CD4-positive, alpha-beta T cell treated with Interleukin-21 for 1 hour (primary cell): ENCODE data around the gene MGLL.

ENCODE experiments used
- DNase-seq: peaks from one replicate; pipeline ENCODE4 v3.0.0-alpha.2; 2020

The MGLL gene

DNA sequence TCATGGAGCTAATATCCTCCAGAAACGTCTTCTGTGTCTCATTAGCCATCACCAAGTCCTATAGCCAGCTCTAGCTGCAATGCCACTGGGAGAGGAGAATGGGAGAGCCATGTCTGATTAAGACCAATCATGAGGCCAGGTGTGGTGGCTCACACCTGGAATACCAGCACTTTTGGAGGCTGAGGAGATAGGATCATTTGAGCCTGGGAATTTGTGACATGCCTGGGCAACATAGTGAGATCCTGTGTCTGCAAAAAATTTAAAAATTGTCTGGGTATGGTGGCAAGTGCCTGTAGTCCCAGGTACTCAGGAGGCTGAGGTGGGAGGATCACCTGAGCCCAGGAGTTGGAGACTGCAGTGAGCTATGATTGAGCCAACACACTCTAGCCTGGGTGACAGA is 13.1 kb downstream of the MGLL start:
- no peak for DNase-seq

DNA sequence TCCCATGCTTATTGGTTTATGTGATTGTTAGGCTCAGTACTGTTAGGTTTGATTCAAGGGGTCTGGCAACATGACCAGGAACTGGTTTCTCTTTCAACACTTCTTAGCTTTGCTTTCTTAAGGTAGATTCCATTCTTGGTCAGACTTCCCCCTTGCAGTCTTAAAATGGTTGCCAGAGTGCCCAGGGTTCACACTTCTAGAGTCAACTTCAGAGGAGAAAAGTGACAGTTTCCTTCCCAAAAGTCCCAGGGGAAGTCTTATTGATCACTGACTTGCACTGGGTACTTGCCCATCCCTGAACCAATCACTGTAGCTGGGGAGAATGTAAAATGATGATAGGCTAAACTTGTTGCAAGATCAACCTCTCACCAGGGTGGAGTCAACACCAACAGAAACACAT is 14.1 kb downstream of the MGLL start:
- DNase-seq: no peak

DNA sequence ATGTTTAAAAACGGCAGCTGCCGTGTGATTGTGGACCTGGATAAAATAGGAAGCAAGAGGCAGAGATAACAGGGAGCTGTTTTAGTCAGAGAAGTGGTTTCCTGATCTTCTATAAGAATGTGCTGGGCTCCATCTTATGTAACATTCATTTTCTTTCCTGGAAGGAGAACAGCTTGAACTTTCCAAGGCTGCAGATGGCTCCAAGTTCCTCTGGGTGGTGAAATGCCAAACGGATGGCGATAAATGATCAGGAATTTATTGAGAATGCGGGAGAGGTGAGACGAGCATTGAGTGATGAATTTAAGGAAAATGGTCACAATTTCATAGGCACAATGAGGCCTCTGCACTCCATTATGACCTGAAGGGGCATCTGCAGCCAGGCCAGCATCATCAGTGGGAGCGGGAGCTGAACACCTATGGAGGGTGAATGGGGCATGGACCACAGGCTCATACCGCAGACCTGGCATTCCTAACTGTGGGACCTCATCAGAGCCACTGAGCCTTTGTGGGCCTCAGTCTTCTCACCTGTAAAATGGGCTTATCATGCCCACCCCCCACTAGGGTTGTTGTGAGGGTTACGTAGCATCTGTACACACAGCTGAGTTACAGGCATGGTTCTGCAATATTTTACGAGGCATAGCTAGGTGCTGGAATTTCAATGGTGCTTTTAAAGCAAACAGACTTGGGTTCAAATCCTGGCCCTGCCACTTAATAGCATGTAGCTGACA is 17.1 kb downstream of the MGLL start:
- no peak for DNase-seq

DNA sequence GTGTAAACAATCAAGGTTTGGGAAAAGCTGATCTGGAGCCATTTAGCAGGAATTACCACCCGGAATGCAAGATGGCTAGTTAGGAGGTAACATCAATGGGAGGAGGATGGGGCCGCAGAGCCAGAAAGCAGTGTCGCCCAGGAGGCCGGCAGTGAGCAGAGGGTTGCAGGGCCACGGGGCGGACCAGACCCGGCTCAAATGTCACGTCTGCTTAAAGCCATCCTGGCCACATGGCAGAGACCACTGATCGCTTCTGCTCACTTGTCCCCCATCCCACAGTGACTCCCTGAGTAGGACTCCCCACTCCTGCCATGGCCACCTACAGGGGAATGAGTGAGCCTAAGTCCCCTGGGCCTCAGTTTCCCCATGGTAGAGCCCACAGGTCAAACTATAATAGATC is 18.2 kb downstream of the MGLL start:
- no peak for DNase-seq

DNA sequence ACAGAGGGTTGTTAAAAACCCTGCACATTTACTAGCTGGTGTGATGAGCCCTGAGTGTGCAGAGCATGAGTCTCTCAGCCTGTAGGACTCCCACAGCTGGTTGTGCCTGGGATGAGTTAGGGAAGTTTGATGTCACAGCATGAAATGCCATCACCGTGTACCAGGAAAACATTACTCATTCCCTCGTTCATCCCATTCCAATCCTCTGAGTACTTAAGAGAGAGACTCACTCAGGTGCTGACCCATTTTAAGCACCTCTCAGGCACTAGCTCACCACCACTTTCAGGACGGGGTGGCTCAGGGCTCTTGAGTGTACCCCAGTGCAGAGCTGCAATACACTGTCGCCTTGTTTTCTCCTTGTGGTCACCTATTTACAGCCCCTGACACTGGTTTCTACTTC is 18.7 kb downstream of the MGLL start:
- no peak for DNase-seq

DNA sequence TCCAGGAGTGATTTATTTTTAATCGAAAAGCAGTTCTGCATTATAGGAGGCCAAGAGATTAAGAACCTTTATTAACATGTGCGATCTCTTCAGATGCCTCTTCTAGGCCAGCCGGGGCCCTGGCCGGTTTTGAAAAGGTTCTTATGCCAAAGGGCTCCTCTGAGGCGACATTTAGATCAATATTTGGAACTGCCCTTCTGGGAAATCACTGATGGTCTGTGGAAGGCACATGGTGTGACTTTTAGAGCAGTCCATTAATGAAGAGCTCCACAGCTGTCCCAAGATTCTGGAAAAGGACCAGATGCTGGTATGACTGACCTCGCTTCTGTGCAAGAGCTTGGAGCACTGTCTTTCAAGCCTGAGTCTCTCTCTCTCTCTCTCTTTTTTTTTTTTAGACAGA is 19.7 kb downstream of the MGLL start:
- DNase-seq: no peak

DNA sequence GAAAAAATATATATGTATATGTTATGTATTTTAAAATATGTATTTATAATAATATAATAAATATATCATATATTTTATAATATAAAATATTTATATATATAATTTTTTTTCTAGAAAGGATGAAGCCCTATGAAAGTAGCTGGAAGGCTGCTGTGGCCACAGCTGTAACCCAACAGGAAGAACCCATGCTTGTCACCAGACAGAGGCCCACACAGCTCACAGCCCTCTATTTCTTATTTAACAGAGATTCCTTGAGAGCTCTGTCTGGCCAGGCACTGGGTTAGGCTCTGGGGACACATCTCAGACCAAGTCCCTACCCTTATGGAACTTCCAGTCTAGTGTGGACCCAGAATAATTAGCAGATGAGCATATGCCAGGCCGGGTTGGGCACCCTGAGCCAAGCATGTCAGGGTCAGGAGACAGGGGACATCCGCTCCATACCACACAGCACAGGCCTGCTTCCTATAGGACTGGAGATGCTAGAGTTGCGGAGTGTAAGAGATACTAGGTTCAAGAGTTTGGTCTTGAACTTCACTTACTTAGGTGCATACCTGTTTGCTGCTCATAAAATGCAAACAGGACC is 20.5 kb downstream of the MGLL start:
- DNase-seq: no peak

DNA sequence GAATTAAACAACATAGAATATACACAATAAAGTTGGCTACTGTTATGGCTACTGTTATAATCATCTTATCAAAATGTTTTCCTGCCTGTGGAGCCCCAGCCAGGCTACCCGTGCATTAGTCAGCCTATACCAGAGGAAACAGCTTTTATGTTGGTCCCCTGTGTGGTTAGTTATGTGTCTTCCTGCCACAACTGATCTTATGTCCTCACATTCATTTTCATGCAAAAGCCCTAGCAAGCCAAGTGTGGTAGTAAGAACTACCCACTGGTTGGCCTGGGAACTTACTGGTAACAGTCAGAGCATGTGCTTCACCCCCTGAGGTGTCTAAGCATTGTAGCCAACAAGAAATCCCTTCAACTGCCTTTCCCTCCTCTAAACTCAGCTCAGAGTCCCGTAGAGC is 21.8 kb downstream of the MGLL start:
- DNase-seq: peak; percentile 11

DNA sequence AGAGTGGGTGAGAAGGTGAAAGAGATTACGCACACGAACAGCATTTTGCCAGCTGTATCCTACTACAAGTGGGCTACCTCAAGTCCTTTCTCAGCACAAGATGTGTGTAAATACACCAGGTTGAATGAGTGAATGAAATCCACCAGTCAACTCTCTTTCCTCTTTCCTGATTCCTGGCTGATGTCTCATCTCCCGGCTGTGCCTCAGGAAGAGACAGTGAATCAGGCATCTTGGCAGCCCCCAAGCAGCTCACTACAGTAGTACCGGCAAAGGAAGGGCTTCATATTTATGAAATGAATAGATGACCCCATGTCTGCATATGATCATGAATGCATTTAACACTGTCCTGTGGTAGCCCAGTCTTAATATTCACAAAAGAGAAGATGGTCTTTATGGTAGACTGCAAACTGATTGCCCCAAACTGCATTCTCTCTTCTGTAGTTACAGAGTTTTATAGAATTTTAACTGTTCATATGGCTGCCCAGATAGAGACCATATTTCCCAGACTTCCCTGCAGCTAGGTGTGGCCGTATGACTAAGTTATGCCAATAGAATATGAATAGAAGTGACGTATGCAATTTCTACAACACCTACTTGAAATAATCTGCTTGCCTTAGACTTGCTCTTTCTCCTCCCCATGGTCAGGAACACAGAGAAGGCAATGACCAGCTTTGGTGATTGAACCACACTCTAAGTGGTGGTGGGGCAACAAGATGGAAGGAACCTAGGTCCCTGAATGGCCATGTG is 22.7 kb downstream of the MGLL start:
- no peak for DNase-seq

DNA sequence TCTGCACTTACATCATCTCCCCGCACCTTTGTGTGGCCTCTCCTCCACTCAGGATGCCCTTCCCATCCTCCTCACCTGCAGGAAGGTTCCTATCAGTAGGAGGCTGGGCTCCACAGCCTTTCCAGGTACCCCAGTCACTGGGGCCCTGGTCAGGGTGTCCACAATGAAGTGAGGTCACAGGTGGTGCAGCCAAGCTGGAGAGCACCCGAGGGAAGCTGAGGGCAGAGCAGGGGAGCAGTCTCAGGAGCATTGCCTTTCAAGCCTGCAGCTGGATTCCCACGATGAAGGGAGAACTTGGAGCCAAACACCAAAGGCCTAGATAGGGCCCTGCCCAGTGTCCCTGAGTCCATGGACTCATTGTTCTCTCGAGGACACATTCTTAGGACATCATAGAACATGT is 23.6 kb downstream of the MGLL start:
- no peak for DNase-seq

DNA sequence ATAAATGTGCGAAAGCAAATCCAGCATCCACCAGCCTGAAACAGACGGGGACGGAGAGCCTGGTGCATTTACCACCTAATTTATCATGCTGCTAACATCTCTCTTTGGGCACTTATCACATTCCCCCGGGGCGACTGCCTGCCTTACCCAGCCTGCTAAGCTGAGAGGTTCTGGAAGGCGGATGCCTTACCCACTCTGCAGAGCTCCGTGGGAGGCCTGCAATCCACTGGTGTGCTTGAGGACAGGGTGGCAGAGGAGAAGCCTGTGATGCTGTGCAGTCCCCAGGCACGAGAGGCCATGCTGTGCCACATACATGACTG is 25.5 kb downstream of the MGLL start:
- no peak for DNase-seq

DNA sequence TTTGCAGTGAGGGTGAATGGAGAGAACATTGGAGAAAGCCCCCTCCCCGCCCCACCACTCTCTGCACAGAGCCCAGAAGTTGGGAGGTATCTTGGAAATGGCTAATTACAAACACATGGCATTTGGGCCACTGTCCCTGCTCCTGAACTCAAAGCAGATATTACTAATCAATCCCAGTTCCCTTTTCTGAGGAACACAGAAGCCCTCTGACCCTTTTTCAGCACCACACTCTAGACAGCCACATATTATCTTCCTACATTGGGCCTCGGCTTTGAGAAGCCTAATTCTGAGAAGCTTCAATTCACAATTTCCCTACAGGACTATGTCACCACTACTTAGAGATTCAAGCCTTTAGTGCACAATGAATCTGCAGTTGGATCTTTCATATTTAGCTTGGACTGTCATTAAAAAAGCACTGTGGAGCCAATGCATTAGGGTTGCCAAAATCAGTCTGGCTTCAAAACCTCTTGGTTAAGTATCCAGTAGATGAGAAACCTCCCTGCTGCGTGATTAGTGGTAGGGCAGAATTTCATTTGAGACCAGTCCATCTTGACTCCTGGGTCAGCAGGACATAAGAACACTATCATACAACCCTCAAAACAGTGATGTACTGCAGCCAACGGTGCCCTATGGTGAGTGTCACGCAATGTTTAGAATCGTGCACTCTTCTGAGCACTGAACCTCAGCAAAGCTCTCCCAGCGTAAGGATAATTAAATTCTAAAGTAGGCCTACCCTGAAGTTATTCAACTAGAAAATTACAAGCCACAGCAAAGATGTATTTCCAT is 26.1 kb downstream of the MGLL start:
- no peak for DNase-seq

DNA sequence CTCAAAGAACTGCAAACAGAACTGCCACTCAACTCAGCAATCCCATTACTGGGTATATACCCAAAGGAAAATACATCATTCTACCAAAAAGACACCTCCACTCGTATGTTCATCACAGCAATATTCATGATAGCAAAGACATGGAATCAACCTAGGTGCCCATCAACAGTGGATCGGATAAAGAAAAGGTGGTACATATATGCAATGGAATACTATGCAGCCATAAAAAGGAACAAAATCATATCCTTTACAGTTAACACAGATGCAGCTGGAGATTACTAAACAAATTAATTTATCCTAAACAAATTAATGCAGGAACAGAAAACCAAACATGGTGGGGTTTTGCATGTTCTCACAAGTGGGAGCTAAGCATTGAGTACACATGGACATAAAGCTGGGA is 27.3 kb downstream of the MGLL start:
- DNase-seq: no peak

DNA sequence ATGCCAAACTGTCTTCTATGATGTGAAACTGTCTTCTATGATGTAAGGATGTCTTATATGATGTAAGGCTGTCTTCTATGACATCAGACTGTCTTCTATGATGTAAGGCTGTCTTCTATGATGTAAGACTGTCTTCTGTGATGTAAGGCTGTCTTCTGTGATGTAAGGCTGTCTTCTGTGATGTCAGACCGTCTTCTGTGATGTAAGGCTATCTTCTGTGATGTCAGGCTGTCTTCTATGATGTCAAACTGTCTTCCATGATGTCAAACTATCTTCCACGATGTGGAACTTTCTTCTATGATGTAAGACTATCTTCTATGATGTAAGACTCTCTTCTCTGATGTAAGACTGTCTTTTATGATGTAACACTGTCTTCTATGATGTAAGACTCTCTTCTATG is 27.9 kb downstream of the MGLL start:
- DNase-seq: no peak

DNA sequence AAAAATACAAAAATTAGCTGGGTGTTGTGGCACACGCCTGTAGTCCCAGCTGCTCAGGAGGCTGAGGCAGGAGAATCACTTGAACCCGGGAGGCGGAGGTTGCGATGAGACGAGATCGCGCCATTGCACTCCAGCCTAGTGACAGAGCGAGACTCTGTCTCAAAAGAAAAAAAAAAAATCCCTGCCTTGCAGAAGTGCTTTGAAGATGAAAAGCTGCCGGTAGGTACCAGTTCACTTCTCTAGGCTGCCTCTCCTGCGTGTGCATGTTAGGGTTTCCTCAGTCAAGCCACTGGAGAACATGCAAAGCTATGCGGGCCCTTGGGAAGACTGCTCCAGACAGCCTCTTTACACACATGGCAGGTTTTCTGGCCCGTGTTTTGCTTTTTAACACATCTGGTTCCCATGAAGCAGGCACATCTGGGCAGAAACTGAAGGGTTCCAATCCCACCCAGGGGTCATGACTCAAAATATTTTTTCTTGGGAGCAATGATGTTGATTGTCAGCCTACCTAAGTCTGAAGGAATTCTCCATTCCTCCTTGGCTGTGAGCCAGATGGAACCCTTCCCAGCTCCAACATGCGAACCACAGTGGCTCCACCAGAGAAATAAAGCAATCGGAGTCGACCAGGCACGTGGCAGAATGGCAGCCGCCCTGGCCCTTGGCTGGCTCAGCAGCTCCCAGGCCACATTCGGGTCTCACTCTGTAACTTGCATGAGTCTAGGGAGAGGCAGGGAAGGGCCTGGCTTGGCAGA is 29.6 kb downstream of the MGLL start:
- DNase-seq: no peak

DNA sequence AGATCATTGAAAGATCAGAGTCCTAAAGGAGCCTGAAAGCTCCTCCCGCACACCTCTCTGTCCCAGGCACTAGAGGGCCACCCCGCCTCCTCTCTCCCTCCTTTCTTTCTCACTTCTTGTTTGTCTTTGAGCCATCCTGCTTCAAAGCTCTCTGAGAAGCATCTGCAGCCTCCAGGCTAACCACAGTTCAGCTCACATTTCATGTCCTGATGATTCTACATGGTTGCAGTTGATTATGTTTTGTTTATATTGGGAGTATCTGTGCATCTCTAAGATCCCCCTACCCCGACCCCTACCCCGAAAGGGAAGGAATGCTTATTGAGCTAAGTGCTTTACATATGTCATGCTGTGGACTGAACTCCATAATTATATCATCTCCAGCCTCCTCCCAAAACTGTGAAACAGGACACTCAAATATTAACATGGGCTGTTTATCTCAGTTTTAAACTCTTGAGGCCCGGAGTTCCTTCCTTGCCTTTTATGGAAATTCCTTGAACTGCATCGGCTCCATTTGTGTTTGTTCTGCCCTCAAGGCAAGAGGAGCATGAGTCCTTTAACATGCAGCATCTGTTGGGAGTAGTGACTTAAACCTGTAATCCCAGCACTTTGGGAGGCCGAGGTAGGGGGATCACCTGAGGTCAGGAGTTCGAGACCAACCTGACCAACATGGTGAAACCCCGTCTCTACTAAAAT is 30.9 kb downstream of the MGLL start:
- DNase-seq: no peak

DNA sequence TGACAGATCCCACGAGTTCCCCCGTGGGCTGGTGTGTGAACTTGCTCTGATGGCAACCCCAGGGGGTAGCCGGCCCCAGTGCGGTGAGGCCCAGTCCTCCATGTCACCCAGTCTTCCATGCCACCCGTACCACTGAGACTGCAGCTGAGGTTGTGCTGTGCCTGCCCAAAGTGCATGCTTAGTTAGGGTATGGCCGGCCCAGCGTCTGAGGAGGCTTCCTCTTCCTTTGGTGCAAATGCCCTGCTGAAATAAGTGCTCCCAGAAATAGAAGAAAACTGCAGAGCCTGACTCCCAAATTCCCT is 31.5 kb downstream of the MGLL start:
- DNase-seq: no peak

DNA sequence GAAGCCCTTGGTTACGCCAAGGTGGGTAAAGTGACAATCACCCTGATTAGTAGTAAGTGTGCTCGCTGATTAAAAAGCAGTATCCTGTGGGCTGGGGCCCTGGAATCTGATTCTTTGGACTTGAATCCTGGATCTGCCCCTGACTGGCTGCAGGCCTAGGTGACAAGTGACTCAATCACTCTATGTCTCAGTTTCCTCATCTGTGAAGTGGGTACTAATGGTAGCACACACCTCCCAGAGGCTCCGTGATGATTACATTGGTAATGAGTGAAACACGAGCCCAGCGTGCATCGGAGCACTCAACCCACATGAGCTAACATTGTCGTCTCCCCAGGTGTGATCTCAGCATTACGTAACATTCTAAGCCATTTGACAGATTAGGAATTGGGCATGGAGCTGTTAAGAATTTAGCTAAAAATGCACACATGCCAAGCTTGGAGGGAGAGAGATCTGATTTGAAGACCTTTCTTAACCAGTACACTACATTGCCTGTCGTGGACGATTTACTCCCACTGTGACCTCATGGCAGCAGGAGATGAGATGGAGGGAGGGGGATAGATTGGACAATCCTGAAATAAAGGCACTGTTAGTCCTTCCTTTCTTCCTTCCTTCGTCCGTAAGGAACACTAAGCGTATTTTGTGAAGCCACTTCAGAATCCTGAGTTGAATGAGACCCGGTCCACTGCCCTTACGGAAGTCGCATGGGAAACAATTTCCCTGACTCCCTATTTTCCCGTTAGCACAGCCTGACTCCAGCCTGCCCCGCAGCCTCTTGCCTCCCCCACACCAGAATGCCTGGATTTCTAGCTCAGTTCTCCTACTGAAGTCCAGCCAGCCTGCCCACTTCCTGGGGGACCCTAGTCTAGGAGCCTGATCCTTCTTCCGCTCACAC is 32.1 kb downstream of the MGLL start:
- DNase-seq: no peak

DNA sequence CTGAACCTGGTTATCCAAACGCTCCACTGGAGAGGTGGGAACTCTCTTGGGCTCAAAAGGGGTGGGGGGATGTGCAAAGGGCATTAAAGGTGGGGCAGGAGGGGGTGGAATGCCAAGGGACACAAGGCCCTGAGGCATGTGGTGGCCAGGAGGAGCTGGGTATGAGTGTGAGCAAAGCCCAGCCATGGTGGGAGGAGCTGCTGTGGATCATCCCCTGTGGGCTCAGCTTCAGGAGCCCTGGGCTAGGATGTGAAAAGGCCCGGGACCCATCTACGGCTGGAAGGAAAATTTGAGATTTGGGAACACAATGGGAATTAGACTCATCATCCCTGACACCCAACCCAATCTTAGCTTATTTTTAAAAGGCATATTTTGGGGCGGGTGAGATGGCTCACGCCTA is 33.3 kb downstream of the MGLL start:
- no peak for DNase-seq

DNA sequence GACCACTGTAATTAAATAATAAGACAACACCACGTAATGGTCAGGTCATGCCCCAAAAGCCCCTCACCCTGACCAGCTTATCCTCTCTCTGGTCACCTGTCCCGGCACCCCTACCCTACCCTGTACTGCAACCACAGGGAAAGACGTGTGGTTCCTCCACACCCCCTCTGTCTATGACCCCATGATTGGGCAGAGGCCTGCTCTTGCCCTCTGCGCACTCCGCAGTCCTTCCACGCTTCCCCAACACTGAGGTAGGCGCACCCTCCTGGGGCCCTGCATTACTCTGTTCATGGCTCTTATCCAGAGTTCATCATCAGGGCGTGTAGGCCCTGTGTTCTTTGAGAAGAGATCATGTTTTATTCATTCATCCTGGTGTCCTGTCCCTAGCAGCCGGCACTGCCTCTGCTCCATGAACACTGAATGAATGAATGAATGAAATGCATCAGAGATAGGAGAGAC is 33.8 kb downstream of the MGLL start:
- DNase-seq: no peak

DNA sequence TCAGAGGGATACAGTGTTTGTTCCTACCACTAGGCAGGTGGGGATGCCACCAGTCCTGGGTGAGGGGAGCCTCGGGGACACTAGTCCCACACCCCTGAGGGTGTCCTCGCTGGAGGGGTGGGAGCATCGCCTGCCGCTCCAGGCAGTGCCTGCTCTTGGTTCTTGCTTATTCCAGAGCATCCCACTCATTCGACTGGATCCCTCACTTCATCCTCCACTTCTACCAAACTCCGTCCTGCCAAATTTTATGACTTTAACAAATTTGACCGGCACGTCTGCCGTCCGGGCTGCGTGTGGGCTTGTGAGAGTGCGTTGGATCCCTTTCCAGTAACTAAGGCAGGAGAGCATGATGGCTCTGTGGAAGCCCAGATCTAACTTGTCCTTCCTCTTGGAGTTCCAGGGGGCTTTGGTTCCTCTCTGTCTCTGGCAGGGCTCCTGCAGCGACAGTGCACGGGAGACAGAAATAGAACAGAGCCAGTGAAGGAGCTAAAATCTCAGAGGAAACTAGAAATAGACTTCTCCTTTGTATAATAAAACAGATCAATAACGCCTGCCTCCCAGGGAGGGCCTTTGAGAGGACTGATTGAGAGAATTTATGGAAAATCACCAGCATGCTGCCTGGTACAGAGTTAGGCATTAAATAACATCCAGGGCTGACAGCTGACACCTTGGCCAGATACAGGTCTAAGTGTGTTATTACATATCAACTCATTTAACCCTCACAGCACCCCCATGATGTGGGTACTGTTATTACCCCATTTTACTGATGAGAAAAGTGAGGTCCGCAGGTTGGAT is 34.5 kb downstream of the MGLL start:
- no peak for DNase-seq
